ENCODE data around the gene PTRH2. TPM values are rescaled to one million over a fixed set of nuclear protein-coding genes. Genes with fewer than 3 reads are reported as not detected.

Gene PTRH2
- total RNA-seq, 1 donor from 2014 or later, result 24.4 TPM

DNA sequence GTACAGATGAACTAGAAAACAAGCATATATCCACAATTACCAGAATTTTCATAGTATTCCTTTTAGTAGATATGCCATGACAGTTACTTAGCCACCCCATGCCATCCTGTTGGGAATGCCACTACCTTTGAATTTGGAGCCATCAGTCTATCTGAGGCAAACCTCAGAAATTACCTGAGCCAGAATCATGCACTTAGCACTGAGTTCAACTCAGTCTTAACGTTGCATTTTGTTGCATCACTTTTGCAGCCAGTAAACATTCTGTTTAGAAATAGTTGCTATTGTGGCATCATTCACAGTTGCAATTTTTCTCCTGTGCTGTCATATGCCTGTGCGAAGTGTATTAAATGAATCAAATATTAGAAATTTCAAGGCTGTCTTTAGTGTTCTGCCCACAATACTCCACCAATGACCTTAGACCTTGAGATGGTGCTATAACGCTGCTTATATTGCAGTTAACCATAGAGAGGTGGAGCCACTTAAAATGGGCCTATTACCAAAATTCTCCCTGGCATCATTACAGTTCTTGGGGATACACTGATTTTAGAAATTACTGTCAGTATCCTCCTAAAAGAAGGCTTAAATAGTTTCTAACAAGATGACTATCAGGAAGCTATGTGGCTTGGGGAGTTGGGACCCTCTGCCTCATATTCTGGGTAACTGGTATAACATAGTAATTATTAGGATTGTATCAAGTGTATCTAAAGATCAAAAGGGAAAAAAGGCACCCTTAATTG, 11.1 kb downstream of the PTRH2 start:
- Mint-ChIP-seq H3K4me3 (no peak overlapping the region), H3K27me3 (ENCODE audit: low read depth) (no peaks in the 10 kb centered on the region), H3K9me3 (no peaks in the 10 kb centered on the region), H3K27ac (no peak overlapping the region), H3K36me3 (peaks cover 18% of the 10 kb centered on the region), H3K4me1 (no peaks in the 10 kb centered on the region)
- no peak for DNase-seq (ENCODE audit: low spot score in 2 of 2, unreplicated experiment in 2 of 2)
- TF ChIP-seq, protein P1, sequence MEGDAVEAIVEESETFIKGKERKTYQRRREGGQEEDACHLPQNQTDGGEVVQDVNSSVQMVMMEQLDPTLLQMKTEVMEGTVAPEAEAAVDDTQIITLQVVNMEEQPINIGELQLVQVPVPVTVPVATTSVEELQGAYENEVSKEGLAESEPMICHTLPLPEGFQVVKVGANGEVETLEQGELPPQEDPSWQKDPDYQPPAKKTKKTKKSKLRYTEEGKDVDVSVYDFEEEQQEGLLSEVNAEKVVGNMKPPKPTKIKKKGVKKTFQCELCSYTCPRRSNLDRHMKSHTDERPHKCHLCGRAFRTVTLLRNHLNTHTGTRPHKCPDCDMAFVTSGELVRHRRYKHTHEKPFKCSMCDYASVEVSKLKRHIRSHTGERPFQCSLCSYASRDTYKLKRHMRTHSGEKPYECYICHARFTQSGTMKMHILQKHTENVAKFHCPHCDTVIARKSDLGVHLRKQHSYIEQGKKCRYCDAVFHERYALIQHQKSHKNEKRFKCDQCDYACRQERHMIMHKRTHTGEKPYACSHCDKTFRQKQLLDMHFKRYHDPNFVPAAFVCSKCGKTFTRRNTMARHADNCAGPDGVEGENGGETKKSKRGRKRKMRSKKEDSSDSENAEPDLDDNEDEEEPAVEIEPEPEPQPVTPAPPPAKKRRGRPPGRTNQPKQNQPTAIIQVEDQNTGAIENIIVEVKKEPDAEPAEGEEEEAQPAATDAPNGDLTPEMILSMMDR (IDR thresholded peaks at IDR 0.05; ENCODE audit: unreplicated experiment), result no peak

DNA sequence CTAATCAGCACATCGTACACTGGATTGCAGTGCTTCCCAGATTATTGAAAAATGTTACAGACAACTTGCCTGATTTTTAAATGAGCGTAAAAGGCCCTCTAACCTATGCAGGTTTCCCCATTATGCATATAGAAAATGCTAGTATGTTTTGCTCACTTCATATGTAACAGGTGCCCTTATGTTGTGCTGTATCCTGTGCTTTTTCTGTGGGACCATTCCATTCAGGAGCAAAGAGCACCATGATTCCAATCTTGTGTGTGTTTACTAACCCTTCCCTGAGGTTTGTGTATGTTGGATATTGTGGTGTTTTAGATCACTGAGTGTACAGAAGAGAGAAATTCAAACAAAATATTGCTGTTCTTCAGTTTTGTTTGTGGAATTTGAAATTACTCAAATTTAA, 12.9 kb downstream of the PTRH2 start:
- no peaks in the 10 kb centered on the region for H3K4me1 Mint-ChIP-seq
- no peak overlapping the region for H3K27ac Mint-ChIP-seq
- H3K27me3 Mint-ChIP-seq (ENCODE audit: low read depth), result no peaks in the 10 kb centered on the region
- no peaks in the 10 kb centered on the region for H3K9me3 Mint-ChIP-seq
- peaks cover 24% of the 10 kb centered on the region for H3K36me3 Mint-ChIP-seq
- DNase-seq (ENCODE audit: low spot score in 2 of 2, unreplicated experiment in 2 of 2), result no peak
- TF ChIP-seq, protein P1 (IDR thresholded peaks at IDR 0.05; ENCODE audit: unreplicated experiment), result no peak
- no peak overlapping the region for H3K4me3 Mint-ChIP-seq

DNA sequence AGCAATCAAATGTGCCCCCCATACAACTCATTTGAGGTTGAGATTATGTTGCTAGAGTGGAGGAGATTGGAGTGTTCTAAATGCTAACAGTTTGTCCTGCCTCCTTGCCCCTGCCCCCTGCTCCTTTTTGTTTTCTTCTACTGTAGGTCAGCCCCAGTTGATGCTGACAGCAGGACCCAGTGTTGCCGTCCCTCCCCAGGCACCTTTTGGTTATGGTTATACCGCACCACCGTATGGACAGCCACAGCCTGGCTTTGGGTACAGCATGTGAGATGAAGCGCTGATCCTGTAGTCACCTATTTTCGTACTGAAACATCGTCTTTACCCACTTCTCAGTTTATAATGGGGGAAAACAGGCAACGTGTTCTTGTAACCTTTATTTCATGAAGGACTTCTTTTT, 13.6 kb downstream of the PTRH2 start:
- Mint-ChIP-seq H3K36me3 (peaks cover 24% of the 10 kb centered on the region), H3K4me3 (no peak overlapping the region), H3K9me3 (no peaks in the 10 kb centered on the region), H3K4me1 (no peaks in the 10 kb centered on the region), H3K27me3 (ENCODE audit: low read depth) (no peaks in the 10 kb centered on the region), H3K27ac (no peak overlapping the region)
- TF ChIP-seq, protein P1 (IDR thresholded peaks at IDR 0.05; ENCODE audit: unreplicated experiment), result no peak
- no peak for DNase-seq (ENCODE audit: low spot score in 2 of 2, unreplicated experiment in 2 of 2)

DNA sequence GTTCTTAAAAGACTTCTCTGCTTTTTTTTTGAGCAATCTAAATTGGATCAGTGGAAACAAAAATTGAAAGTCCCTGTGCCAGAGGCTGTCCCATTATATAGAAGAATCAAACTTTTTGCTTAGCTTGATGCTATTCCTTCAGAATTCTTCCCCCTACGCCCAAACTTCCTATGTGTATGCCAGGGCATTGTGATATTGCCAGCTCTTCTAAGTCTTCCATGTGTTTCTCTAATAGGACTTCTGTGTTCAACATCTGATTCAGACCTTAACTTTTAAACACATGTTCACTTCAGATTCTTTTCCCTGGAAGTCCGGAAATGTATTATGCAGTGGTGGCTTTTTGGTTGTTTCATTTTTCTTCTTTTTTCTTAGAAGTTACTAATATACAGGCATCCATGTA, 18.7 kb downstream of the PTRH2 start:
- Mint-ChIP-seq H3K4me3 (no peak overlapping the region), H3K9me3 (no peaks in the 10 kb centered on the region), H3K36me3 (peaks cover 36% of the 10 kb centered on the region), H3K27me3 (ENCODE audit: low read depth) (no peaks in the 10 kb centered on the region), H3K4me1 (no peaks in the 10 kb centered on the region), H3K27ac (no peak overlapping the region)
- DNase-seq (ENCODE audit: low spot score in 2 of 2, unreplicated experiment in 2 of 2), result no peak
- TF ChIP-seq, protein P1 (IDR thresholded peaks at IDR 0.05; ENCODE audit: unreplicated experiment), result no peak

DNA sequence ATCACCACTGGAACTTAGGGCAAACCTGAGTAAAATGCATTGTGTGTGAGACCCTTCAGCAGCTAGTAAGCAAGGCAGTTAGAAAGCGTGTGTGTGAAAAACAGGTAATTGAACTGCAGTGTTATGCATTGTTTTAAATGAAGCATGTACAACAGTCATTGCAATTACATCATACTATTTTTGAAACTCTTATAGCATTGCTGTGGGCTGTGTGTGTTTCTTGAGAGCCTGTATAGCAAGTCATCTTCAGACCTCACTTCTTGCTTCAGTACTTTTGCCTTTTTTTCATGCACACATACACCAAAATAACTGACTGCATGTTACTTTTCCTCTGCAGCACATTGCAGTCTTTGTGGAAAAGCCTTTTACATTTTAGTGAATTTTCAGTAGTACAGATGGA, 19.2 kb downstream of the PTRH2 start:
- H3K36me3 Mint-ChIP-seq, result peaks cover 36% of the 10 kb centered on the region

More for the DNA sequence above, 19.2 kb downstream of the PTRH2 start:
- no peak overlapping the region for H3K27ac Mint-ChIP-seq
- TF ChIP-seq, protein P1 (IDR thresholded peaks at IDR 0.05; ENCODE audit: unreplicated experiment), result no peak
- H3K9me3 Mint-ChIP-seq, result no peaks in the 10 kb centered on the region
- no peak overlapping the region for H3K4me3 Mint-ChIP-seq
- DNase-seq (ENCODE audit: low spot score in 2 of 2, unreplicated experiment in 2 of 2), result no peak
- no peaks in the 10 kb centered on the region for H3K4me1 Mint-ChIP-seq
- H3K27me3 Mint-ChIP-seq (ENCODE audit: low read depth), result no peaks in the 10 kb centered on the region

Data from mesothelial cell of epicardium (in vitro differentiated cells).